ENCODE measurements around the gene GPM6B. TPM values are rescaled to one million over a fixed set of nuclear protein-coding genes. Genes with fewer than 3 reads are reported as not detected.

The GPM6B gene
- total RNA-seq, 4 donors from 2014 or later, result 199 to 408 (median 299) TPM

DNA sequence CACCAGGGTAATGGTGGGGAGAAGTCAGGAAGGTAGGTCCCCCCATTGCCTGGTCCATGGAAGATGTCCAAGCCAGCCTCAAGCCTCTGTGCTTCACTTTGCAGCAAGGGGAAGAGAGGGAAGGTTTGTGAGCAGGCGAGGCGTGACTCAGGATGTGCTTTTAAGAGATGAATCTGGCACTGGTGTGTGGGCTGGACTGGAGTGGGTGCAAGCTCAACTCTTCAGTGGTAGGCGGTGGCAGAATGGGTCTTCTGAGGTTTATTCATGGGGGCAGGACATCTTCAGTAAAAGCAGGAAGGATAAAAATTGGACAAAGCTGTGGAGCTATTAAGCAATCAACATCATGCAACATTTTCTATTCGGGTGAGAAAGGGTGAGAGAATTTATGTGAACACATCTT, 19.4 kb downstream of the GPM6B start:
- H3K9me3 ChIP-seq, result no peaks in the 10 kb centered on the region
- TF ChIP-seq CTCF (IDR thresholded peaks at IDR 0.05) (no peak), POLR2A (IDR thresholded peaks at IDR 0.05) (no peak), EP300 (IDR thresholded peaks at IDR 0.05) (no peak)
- no peak overlapping the region for H3K4me3 ChIP-seq
- no peaks in the 10 kb centered on the region for H3K36me3 ChIP-seq
- DNase-seq (ENCODE audit: low spot score in 2 of 2), result no peak
- H3K4me1 ChIP-seq, result no peaks in the 10 kb centered on the region
- 90% methylated on average over 4 of the region's 4 CpGs for WGBS, 2 donors
- H3K27ac ChIP-seq, result peak overlapping the region in 1 of 4 donors; percentile 28
- peaks cover 0 to 10% of the 10 kb centered on the region in 2 donors for H3K27me3 ChIP-seq

- WGBS, 2 donors, result 49 to 59% methylated on average over 10 of the region's 10 CpGs
- H3K36me3 ChIP-seq, result no peaks in the 10 kb centered on the region
- peaks cover 0 to 13% (median 6%) of the 10 kb centered on the region in 4 donors for H3K4me1 ChIP-seq
- DNase-seq (ENCODE audit: low spot score in 2 of 2), result no peak
- peak overlapping the region in 3 of 4 donors; percentile 40 to 88 (median 82) for H3K27ac ChIP-seq
- H3K4me3 ChIP-seq, result no peak overlapping the region
- no peaks in the 10 kb centered on the region for H3K9me3 ChIP-seq
- TF ChIP-seq POLR2A (IDR thresholded peaks at IDR 0.05) (no peak), CTCF (IDR thresholded peaks at IDR 0.05) (no peak), EP300 (IDR thresholded peaks at IDR 0.05) (peak in 1 of 2 donors; percentile 38)
- H3K27me3 ChIP-seq, result peaks cover 0 to 6% of the 10 kb centered on the region in 2 donors
Observed at GRCh38 chrX:13794417-13794816, 22.5 kb downstream of the GPM6B start.

- WGBS, 2 donors, result 76 to 80% methylated on average over 2 of the region's 2 CpGs
- no peak for TF ChIP-seq EP300 (IDR thresholded peaks at IDR 0.05)
- no peak for TF ChIP-seq CTCF (IDR thresholded peaks at IDR 0.05)
- no peak for TF ChIP-seq POLR2A (IDR thresholded peaks at IDR 0.05)
- DNase-seq (ENCODE audit: low spot score in 2 of 2), result no peak
Observed at GRCh38 chrX:13793897-13794296, 23.0 kb downstream of the GPM6B start.

DNA sequence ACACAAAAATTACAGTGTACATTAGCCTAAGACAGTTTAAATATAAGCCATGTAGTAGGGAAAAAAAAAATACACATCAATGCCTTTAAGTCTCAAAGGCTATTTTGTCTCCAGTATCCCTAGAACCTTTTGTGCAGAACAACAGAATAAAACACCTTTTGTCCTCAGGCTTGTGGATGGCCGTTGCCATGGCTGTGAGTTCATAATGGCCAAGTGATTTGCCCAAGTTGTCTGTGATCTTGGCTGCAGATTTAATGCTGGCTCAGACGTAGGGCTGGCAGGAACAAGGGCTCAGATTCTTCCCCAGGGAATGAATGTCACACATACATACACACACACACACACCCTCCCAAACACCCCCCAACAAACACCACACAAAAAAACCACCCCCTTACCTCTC, 25.3 kb downstream of the GPM6B start:
- peak overlapping the region; percentile 46 to 88 (median 69) for H3K27ac ChIP-seq
- WGBS, 2 donors, result 13 to 21% methylated on average over 2 of the region's 2 CpGs

More at GRCh38 chrX:13793897-13794296, 23.0 kb downstream of the GPM6B start:
- H3K36me3 ChIP-seq, result no peaks in the 10 kb centered on the region
- no peak overlapping the region for H3K4me3 ChIP-seq
- H3K27ac ChIP-seq, result peak overlapping the region in 3 of 4 donors; percentile 40 to 88 (median 82)
- H3K4me1 ChIP-seq, result peaks cover 0 to 13% (median 6%) of the 10 kb centered on the region in 4 donors
- no peaks in the 10 kb centered on the region for H3K9me3 ChIP-seq
- H3K27me3 ChIP-seq, result peaks cover 0 to 6% of the 10 kb centered on the region in 2 donors

DNA sequence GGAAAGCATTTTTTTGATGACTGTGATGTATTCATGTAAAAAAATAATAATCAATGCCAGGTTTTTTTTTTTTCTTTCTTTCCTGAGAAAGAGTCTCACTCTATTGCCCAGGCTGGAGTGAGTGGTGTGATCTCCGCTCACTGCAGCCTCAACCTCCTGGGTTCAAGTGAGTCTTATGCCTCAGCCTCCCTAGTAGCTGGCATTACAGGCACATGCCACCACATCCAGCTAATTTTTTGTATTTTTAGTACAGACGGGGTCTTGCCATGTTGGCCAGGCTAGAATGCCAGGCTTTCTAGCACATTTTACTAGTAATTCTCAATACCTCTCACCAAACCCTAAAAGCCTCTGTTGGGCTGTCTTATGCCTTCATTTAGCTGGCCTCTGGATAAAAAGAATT, 25.7 kb downstream of the GPM6B start:
- WGBS, 2 donors, result 59 to 64% methylated on average over 2 of the region's 2 CpGs
- DNase-seq (ENCODE audit: low spot score in 2 of 2), result no peak
- peak overlapping the region; percentile 46 to 88 (median 69) for H3K27ac ChIP-seq

More for the DNA sequence above, 25.3 kb downstream of the GPM6B start:
- Histone ChIP-seq H3K4me3 (no peak overlapping the region), H3K4me1 (peaks cover 0 to 13% (median 6%) of the 10 kb centered on the region in 4 donors), H3K27me3 (peaks cover 0 to 6% of the 10 kb centered on the region in 2 donors), H3K36me3 (no peaks in the 10 kb centered on the region), H3K9me3 (no peaks in the 10 kb centered on the region)
- no peak for DNase-seq (ENCODE audit: low spot score in 2 of 2)
- TF ChIP-seq EP300 (IDR thresholded peaks at IDR 0.05) (peak; percentile 60 to 81), POLR2A (IDR thresholded peaks at IDR 0.05) (no peak)

More for the DNA sequence above, 25.7 kb downstream of the GPM6B start:
- no peak overlapping the region for H3K4me3 ChIP-seq
- H3K4me1 ChIP-seq, result peaks cover 0 to 13% (median 6%) of the 10 kb centered on the region in 4 donors
- H3K27me3 ChIP-seq, result peaks cover 0 to 6% of the 10 kb centered on the region in 2 donors
- TF ChIP-seq CTCF (IDR thresholded peaks at IDR 0.05), result no peak
- no peak for TF ChIP-seq POLR2A (IDR thresholded peaks at IDR 0.05)
- no peak for TF ChIP-seq EP300 (IDR thresholded peaks at IDR 0.05)
- H3K9me3 ChIP-seq, result no peaks in the 10 kb centered on the region
- no peaks in the 10 kb centered on the region for H3K36me3 ChIP-seq

All from tibial nerve (tissue), 4 donors.